Rectal smooth muscle tissue (tissue), 1 donor: ENCODE measurements around the gene ZNF473.

Source experiments
- H3K27ac ChIP-seq: one replicate; pipeline ENCODE4 v1.7.0; 2013; ENCODE audit warnings: low read depth, low read length, inconsistent platforms
- H3K27me3 ChIP-seq: one replicate; pipeline ENCODE4 v1.7.0; 2013; ENCODE audit warnings: low read length; ENCODE audit not compliant: control insufficient read depth, insufficient read depth
- H3K36me3 ChIP-seq: one replicate; pipeline ENCODE4 v1.7.0; 2013; ENCODE audit warnings: low read length; ENCODE audit not compliant: control insufficient read depth, insufficient read depth
- H3K4me1 ChIP-seq: one replicate; pipeline ENCODE4 v1.7.0; 2013; ENCODE audit warnings: low read length; ENCODE audit not compliant: control insufficient read depth, insufficient read depth
- H3K4me3 ChIP-seq: one replicate; pipeline ENCODE4 v1.7.0; 2013; ENCODE audit warnings: low read length
- H3K9ac ChIP-seq: one replicate; pipeline ENCODE4 v1.7.0; 2013; ENCODE audit warnings: low read length

ZNF473 gene

DNA sequence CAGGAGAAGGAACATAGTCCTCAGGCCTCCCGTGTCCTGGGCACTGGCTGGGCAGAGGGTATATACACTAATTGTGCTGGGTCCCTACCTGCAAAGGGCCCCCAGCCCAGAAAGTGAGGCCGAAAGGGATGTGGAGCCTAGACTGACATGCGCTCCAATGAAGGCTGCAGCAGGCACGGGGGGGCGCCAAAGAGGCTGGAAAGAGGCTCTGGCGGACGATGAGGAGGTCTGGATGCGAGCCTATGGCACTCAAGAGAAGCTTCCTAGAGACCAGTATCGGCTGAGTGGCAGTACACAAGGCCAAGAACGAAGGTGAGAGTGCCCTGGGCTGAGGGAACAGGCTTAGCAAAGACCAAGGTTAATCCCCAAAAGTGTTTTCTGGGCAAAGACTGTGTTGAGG is 17.3 kb upstream of the ZNF473 start:
- Histone ChIP-seq H3K36me3 (peaks cover 31% of the 10 kb centered on the region), H3K4me3 (no peak overlapping the region), H3K4me1 (peaks cover 4% of the 10 kb centered on the region), H3K27me3 (no peaks in the 10 kb centered on the region), H3K9ac (no peak overlapping the region), H3K27ac (no peak overlapping the region)

DNA sequence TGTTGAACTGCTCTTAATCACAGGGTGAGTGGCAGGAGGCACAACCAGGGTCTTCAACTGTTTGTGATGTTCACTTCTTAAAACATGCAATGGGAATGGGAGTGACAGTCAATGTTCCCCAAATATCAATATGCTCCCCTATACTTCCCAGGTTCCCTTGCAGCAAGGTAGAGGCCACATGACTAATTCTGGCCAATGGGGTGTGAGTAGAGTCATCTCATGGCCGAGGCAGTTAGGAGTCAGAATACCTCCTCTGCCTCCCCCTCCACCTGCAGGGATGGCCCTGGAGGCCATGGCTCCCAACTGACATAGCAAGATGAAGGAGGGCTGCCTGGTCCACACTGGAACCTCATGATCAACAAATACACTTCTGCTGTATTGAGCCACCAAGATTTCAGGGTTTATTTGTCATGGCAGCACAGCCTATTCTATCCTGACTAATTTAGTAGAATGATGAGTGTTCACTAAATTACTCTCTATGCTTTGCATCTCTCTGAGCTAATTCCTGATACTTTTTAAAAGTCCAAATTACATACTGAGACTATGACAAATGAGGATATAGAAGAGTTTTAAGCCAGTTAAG is 9.5 kb upstream of the ZNF473 start:
- no peaks in the 10 kb centered on the region for H3K4me1 ChIP-seq
- peaks cover 31% of the 10 kb centered on the region for H3K36me3 ChIP-seq
- H3K9ac ChIP-seq, result no peak overlapping the region
- no peaks in the 10 kb centered on the region for H3K27me3 ChIP-seq
- no peak overlapping the region for H3K27ac ChIP-seq
- no peak overlapping the region for H3K4me3 ChIP-seq

DNA sequence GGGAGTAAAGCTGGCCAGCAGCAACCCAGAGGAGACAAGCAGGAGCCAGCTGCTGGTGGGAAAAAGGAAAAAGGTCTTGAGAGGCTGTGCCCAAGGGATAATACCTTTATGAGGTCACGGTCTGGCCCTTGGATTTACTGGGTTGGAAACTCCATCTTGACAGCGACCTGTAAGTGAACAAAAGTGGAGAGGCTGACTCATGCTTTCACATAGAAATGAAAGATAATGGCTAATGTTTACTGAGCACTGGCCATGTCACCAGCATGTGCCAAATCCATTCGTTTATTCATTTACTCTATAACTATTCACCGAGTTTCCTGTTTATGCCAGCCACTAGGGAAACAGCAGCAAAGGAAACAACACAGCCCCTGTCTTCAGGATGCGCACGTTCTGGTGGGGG is 5.3 kb upstream of the ZNF473 start:
- no peak overlapping the region for H3K9ac ChIP-seq
- no peak overlapping the region for H3K4me3 ChIP-seq
- peaks cover 17% of the 10 kb centered on the region for H3K36me3 ChIP-seq
- no peak overlapping the region for H3K27ac ChIP-seq
- peaks cover 5% of the 10 kb centered on the region for H3K4me1 ChIP-seq
- H3K27me3 ChIP-seq, result no peaks in the 10 kb centered on the region

DNA sequence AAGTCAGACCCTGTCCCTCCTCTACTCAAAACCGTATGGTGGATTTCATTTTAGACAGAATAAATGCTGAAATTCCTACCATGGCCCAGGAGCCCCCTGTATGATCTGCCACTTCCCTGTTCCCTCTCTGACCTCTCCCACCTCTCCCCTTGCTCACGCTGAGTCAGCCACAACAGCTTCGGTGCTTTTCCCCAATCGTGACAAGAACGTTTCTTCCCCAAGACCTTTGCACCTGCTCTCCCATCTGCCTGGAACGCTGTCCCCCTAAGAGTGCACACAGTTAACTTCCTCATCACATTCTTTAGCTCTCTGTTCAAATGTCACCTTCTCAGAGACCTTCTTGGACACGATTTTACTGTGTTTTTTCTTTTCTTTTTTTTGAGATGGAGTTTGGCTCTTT is 3.0 kb upstream of the ZNF473 start:
- Histone ChIP-seq H3K4me1 (peaks cover 5% of the 10 kb centered on the region), H3K4me3 (no peak overlapping the region), H3K36me3 (peaks cover 6% of the 10 kb centered on the region), H3K27me3 (no peaks in the 10 kb centered on the region), H3K27ac (no peak overlapping the region), H3K9ac (no peak overlapping the region)

DNA sequence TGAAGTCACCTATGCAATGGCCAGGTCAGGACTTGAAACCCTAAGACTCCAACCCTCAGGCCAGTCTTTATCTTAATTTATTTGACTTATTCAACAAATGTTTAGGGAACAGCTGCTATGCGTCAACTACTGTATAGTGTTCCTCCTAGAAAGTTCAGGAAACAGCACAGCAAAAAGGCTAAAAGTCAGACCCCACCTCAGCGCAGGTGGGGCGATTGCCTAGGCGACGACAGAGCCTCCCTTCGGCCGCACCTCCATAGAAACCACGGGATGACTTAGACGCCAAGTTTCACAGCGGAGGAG is 1.1 kb upstream of the ZNF473 start:
- Histone ChIP-seq H3K9ac (peak overlapping the region; percentile 99), H3K4me1 (peaks cover 5% of the 10 kb centered on the region), H3K27me3 (no peaks in the 10 kb centered on the region), H3K4me3 (peak overlapping the region; percentile 97), H3K27ac (peak overlapping the region; percentile 95), H3K36me3 (peaks cover 6% of the 10 kb centered on the region)

DNA sequence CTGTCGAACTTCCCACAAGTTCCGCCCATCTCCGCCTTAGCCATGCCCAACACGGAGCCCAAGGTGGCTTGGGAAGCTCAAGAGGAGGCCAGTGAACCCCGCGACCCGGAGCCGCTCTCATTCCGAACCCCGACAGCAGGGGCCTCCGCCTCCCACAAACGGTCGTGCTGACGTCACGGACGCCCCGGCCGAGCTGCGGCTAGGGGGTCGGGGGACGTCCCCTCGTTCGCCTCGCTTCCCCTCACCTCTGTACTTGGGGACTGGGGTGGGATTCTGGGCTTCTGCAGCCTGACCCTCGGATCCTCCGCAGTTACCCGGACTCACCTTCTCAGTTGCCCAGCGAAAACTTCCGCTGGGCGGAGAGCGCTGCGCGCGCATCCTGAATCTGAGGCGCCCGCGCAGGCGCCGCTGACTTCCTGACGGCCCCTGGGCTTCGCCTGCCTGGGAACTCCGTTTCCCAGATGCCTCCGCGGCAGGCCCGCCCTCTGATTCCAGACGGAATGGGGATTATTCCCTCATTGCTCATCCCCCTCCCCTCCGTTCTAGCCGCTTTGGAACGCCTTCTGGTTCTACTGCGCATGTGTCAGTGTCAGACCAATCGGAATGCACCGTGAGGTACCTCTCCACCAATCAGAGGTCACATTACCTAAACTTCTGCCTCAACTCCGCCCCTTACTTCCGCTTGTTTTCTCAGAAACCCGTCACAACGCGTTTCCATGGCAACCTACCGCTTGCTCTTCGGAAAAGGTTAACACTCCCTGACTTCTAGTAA is 597 bp upstream of the ZNF473 start, which contains the start of gene VRK3:
Gene VRK3, minus strand, starts transcription at position 351 of the 772 bp plus-strand sequence. CDS start 9,210 bp downstream, outside the sequence.
- peak within 1 kb of the TSS; percentile 99 for H3K4me3 ChIP-seq
- H3K36me3 ChIP-seq, result peaks cover 6% of the 10 kb centered on the region
- peak within 1 kb of the TSS; percentile 99 for H3K9ac ChIP-seq
- H3K4me1 ChIP-seq, result peaks cover 5% of the 10 kb centered on the region
- peak within 1 kb of the TSS; percentile 95 for H3K27ac ChIP-seq
- no peaks in the 10 kb centered on the region for H3K27me3 ChIP-seq

DNA sequence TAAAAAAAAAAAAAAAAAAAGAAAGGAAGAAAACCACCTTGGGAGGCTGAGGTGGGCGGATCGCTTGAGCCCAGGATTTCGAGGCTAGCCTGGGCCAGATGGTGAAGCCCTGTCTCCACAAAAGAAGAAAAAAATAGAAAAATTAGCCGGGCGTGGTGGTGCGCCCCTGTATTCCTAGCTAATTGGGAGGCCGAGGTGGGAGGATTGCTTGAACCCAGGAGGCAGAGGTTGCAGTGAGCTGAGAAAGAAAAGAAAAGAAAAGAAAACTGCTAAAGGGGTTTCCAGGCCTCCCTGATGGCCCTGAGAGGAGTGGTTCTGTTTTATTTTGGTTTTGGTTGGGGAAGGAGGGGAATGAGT is 723 bp downstream of the ZNF473 start:
- no peak overlapping the region for H3K9ac ChIP-seq
- no peak overlapping the region for H3K27ac ChIP-seq
- peak overlapping the region; percentile 99 for H3K4me3 ChIP-seq
- H3K4me1 ChIP-seq, result peaks cover 5% of the 10 kb centered on the region
- H3K27me3 ChIP-seq, result no peaks in the 10 kb centered on the region
- H3K36me3 ChIP-seq, result no peaks in the 10 kb centered on the region

DNA sequence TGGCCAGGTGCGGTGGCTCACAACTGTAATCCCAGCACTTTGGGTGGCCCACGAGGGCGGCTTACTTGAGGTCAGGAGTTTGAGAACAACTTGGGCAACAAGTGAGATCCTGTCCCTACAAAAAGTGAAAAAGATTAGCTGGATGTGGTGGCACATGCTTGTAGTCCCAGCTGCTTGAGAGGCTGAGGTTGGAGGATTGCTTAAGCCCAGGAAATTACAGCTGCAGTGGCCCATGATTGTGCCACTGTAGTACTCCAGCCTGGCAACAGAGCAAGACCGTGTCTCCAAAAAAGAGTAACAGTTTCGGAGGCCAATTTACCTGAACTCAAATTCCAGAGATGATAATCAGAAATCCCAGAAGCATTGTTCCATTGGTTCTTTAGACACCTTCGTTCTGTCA is 4.4 kb downstream of the ZNF473 start:
- H3K36me3 ChIP-seq, result peaks cover 7% of the 10 kb centered on the region

DNA sequence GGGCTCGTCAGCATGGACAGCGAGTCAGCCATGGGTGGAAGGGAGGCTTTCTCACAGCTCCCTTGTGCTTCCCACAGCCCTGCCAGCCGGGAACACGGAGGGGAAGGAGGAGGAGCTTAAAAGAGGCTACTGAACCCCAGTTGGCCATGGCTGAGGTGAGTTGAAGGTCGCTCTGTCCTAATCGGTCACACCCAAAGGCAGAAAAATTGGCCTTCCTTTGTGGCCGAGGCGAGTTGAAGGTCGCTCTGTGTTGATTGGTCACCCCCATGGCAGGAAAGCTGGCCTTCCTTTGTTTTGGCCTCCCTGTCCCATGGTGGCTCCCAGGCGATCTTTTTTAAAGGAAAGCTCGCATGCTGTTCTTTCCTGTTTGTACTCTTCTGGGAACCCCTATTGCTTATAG is 5.1 kb downstream of the ZNF473 start:
- Histone ChIP-seq H3K27me3 (no peaks in the 10 kb centered on the region), H3K27ac (no peak overlapping the region), H3K4me1 (no peaks in the 10 kb centered on the region), H3K4me3 (no peak overlapping the region), H3K36me3 (peaks cover 7% of the 10 kb centered on the region), H3K9ac (no peak overlapping the region)

More for the DNA sequence above, 4.4 kb downstream of the ZNF473 start:
- H3K4me1 ChIP-seq, result no peaks in the 10 kb centered on the region
- no peak overlapping the region for H3K4me3 ChIP-seq
- H3K9ac ChIP-seq, result no peak overlapping the region
- no peak overlapping the region for H3K27ac ChIP-seq
- no peaks in the 10 kb centered on the region for H3K27me3 ChIP-seq

DNA sequence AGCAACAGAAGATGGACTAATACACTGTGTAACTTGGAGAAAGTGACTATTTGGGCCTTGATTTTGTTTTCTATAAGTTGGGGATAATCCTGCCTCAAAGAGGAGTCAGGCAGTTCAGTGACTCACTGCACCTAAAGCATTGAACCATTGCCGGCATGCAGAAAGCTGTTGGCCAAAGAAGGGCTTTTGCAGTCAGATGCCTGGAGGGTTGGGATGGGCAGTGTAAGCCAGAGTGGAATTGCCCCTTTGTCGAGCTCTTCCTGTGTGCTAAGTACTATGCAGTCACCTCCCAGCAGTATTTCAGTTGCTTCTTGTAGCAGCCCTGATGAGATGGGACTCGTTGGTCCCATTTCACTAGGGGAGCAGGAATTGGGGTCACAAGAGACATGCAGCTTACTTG is 11.1 kb downstream of the ZNF473 start:
- Histone ChIP-seq H3K27ac (no peak overlapping the region), H3K4me3 (no peak overlapping the region), H3K36me3 (peaks cover 41% of the 10 kb centered on the region), H3K4me1 (no peaks in the 10 kb centered on the region), H3K27me3 (no peaks in the 10 kb centered on the region), H3K9ac (no peak overlapping the region)

DNA sequence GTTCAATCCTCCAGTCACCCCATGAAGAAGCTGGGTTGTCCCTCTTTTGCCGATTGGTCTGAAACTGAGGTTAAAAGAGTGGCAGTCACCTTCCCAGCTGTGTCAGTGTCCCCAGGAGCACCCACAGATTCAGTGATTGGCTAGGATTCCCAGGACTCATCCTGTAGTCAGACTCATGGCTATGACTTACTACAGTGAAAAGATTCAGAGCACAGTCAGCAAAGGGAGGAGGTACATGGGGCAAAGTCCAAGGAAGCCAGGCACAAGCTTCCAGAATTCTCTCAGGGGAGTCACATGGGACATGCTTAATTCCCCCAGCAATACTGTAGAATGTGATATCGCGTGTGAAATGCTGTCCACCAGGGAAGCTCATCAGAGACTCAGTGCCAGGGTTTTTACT is 14.2 kb downstream of the ZNF473 start:
- Histone ChIP-seq H3K27me3 (no peaks in the 10 kb centered on the region), H3K27ac (no peak overlapping the region), H3K36me3 (peaks cover 61% of the 10 kb centered on the region), H3K9ac (no peak overlapping the region), H3K4me3 (no peak overlapping the region), H3K4me1 (no peaks in the 10 kb centered on the region)

DNA sequence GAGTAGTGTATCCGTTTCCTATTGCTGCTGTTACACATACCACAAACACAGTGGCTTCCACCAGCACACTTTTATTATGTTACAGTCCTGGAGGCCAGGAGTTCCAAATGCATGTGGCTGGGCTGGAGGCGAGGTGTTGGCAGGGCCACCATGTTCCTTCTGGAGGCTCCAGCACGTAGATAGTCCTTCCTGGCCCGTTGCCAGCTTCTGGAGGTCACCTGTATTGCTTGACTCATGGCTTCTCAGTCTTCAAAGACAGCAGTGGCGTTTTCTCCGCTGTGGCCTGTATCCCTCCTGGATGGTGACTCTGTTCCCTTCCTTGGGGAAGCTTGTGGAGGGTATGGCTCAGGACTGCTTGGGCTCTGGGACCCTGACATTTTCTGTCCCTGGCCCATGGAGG is 15.2 kb downstream of the ZNF473 start:
- Histone ChIP-seq H3K27ac (no peak overlapping the region), H3K4me3 (no peak overlapping the region), H3K27me3 (no peaks in the 10 kb centered on the region), H3K36me3 (peaks cover 70% of the 10 kb centered on the region), H3K9ac (no peak overlapping the region), H3K4me1 (no peaks in the 10 kb centered on the region)
